GM06990 (cell line): ENCODE data around the gene ATP5F1A.

ENCODE experiments used
- DNase-seq: peaks from one replicate; pipeline ENCODE4 v3.0.0-alpha.2; 2011; ENCODE audit not compliant: insufficient read length; ENCODE audit errors: extremely low read depth
- H3K27me3 ChIP-seq: replicated peaks from 2 replicates; pipeline ENCODE4 v1.6.0; 2011; ENCODE audit warnings: low read length; ENCODE audit not compliant: control insufficient read depth, insufficient read depth
- H3K36me3 ChIP-seq: 2 replicates; pipeline ENCODE4 v1.5.1; 2011; ENCODE audit warnings: low read length; ENCODE audit not compliant: control insufficient read depth, insufficient read depth
- H3K4me3 ChIP-seq: replicated peaks from 2 replicates; pipeline ENCODE4 v1.5.1; 2011; ENCODE audit warnings: low read depth, mild to moderate bottlenecking, control low read depth, low read length
- CTCF ChIP-seq: IDR thresholded peaks from 2 replicates; pipeline ENCODE4 v1.5.1; 2011; ENCODE audit warnings: low read length, control low read depth, mild to moderate bottlenecking, inconsistent platforms; ENCODE audit not compliant: insufficient read depth, poor library complexity, severe bottlenecking

Gene ATP5F1A

DNA sequence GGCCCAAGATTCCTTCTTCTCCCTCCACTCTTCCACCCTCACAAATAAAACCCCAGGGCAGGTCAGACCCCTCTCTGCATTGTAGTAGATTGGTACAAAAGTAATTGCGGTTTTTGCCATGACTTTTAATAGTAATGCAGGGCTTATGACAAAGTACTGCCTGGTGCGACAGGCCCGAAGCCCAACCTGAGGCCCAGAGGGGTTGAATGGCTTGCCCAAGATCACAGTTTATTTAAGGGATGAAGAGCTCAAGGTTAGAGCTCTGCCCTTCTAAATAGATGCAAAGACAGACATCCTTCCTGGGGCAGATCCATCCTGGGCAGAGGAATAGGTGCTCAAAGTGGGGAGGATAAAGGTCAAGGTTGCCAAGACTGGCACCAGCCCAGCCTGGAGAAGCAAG lies 25.1 kb downstream of the ATP5F1A start:
- no peak overlapping the region for H3K4me3 ChIP-seq
- DNase-seq, result no peak
- no peak for TF ChIP-seq CTCF
- no peaks in the 10 kb centered on the region for H3K27me3 ChIP-seq
- H3K36me3 ChIP-seq, result no peaks in the 10 kb centered on the region; the same call in 1 of the 2 replicates

- DNase-seq, result no peak
- Histone ChIP-seq H3K27me3 (no peaks in the 10 kb centered on the region), H3K4me3 (peak overlapping the region; percentile 66), H3K36me3 (no peaks in the 10 kb centered on the region; the same call in 1 of the 2 replicates)
- TF ChIP-seq CTCF, result no peak
These were observed 25.7 kb downstream of the ATP5F1A start for GRCh38 chr18:46072376-46072867.

GRCh38 chr18:46071653-46072375 lies 26.3 kb downstream of the ATP5F1A start, which contains the start of gene PSTPIP2:
Gene PSTPIP2, minus strand, starts transcription at chr18:46072260. Its CDS starts 72 bp downstream, at chr18:46072188.
- Histone ChIP-seq H3K4me3 (peak within 1 kb of the TSS; percentile 66), H3K36me3 (no peaks in the 10 kb centered on the region; the same call in 1 of the 2 replicates), H3K27me3 (no peaks in the 10 kb centered on the region)
- DNase-seq, result peak; percentile 58
- no peak for TF ChIP-seq CTCF

- no peaks in the 10 kb centered on the region for H3K27me3 ChIP-seq
- no peak for TF ChIP-seq CTCF
- peak; percentile 46 for DNase-seq
- no peaks in the 10 kb centered on the region; the same call in 1 of the 2 replicates for H3K36me3 ChIP-seq
- peak overlapping the region; percentile 66 for H3K4me3 ChIP-seq
These were observed 27.1 kb downstream of the ATP5F1A start for GRCh38 chr18:46070815-46071652.

DNA sequence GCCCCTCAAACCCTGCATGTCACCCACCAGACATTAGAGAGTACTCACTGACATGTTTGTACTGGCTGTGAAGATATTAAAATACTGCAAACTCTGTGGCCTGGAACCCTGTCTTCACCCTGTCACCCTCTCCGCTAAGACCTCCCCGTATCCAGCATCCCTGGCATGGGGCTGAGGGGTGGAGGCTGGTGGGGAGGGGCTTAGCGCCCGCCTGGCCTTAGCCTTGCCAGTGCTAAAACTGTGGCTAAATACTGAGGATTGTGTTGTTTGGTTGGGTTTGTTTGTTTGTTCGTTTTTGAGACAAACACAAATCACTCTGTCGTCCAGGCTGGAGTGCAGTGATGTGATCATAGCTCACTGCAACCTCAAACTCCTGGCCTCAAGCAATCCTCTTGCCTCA lies 27.9 kb downstream of the ATP5F1A start:
- Histone ChIP-seq H3K4me3 (peak overlapping the region; percentile 66), H3K36me3 (no peaks in the 10 kb centered on the region; the same call in 1 of the 2 replicates), H3K27me3 (no peaks in the 10 kb centered on the region)
- TF ChIP-seq CTCF, result no peak
- DNase-seq, result no peak
